OCI-LY3 (cell line): ENCODE data around the gene ITFG1.

Experiments used
- CTCF ChIP-seq: fragments of 200-600, 300-600 bp; sonication (generic); IDR thresholded peaks from 2 replicates; pipeline ENCODE4 v1.5.1; 2014; ENCODE audit warnings: antibody characterized with exemption, low read length, low read depth
- EZH2phosphoT487 ChIP-seq: fragments of 200-600 bp; shearing (Covaris generic); IDR thresholded peaks from 2 replicates; pipeline ENCODE4 v1.6.1; 2018; ENCODE audit warnings: antibody characterized with exemption, mixed run types, low read depth

- no peak for TF ChIP-seq CTCF
- no peak for TF ChIP-seq EZH2phosphoT487
These were observed 74.6 kb downstream of the ITFG1 start for GRCh38 chr16:47386201-47386718.
